ENCODE results near the gene SRRM3. TPM values are rescaled to one million over a fixed set of nuclear protein-coding genes. Genes with fewer than 3 reads are reported as not detected.
A peak's percentile ranks its signal among the peaks of the same experiment; 100 is the strongest.
"Not testable (repeated sequence)": the region's sequence is repeated elsewhere in the genome, so short reads cannot be mapped to it uniquely, and the experiment has no call there.

Gene SRRM3
- total RNA-seq, 1 donor from 2014 or later = 6.2 TPM

DNA sequence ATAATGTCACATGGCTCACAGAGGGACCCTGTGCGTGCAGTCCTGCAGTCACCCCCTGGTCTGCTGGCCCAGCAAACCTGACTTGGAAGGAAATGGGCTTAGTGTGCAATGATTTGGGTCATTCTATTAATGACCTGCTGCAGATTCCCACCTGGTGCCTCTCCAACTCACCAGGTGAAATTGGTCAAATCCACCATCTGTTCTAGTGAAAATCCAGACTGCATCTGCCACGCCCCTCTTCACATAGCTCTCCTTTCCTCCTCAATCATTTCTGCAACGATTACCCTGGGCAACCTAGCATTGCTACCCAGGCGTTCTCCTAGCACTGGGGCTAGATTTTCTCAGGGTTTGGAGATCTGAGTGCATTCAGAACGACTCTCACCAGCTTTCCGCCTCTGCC lies 29.4 kb downstream of the SRRM3 start:
- ATAC-seq = no peak

DNA sequence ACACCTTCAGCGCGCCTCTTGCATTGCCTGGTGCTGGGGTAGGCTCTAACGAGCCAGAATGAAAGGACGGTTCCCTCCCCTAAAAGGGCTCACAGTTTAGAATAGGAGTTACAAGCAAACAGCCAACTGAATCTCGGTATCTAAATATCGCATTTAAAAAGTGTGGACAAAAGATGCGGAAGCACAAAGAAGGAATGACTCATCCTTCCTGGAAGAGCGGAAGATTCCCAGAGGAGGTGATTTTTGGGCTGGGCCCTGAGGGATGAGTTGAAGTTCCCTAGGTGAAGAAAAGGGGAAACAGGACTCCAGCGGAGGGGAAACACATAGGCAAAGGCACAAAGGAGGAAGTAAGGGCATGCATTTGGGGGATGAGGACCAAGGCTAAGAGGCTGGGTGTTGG lies 29.9 kb downstream of the SRRM3 start:
- no peak for ATAC-seq

DNA sequence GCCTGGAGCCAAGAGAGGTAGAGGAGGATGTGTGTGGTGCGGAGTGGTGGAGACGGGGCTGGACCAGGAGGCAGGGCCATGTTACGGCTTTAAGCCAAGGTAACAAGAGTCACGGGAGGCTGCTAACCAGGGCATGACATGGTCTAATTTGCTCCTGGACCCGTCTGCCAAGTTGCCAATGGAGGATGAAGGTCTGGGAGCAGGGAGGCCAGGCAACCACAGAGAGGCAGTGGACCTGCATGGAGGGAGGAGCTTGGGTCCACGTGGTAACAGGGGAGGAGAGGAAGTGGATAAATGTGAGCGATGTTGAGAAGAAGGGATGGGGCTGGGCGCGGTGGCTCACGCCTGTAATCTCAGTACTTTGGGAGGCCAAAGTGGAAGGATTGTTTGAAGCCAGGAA lies 31.0 kb downstream of the SRRM3 start:
- ATAC-seq = no peak

DNA sequence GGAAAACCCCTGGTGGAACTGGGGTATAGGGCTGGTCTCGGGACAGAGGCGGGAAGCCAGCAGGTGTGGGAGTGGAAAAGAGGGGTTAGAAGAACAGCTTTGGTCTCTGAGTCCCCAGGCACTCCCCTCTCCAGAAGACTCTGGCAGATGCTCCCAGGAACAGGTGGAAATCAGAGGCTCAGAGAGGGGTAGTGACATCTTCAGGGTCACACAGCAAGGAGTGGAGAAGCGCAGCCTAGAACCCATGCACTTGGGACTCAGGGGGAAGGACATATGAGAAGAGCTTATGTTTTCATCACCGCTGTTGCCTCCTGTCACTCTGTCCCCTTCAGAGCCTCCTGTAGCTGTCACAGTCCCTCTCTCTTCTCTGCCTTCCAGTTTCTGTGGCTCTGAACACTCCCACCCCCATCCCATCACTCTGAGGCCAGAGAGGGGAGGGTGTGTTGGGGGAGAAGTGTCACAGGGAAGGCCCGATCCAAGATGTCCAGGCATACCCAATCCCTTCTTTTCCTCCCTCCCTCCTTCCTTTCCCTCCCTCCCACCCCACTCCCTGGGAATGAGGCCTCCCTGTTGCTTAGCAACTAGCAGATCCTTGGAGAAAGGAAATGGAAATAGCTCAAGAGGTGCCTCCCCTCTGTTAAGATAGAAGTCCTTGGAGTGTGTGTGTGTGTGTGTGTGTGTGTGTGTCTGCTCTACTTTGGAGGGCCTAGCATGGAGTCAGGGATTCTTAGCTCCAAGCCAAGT lies 32.0 kb downstream of the SRRM3 start:
- ATAC-seq = no peak

DNA sequence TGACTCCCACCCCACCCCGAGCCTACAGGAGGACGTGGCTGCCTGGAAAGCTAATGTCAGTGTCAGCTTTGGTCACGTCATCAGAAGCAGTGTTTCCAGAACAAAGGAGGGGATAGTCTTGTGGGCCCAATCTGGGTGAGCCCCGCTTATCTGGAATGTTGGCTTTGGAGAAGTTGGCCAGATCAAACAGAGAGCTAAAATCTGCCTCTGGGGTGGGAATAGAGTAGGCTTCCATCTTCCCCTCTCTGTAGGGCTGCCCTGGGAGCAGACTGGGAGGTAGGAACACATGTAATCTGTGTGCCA lies 32.5 kb downstream of the SRRM3 start:
- no peak for ATAC-seq

DNA sequence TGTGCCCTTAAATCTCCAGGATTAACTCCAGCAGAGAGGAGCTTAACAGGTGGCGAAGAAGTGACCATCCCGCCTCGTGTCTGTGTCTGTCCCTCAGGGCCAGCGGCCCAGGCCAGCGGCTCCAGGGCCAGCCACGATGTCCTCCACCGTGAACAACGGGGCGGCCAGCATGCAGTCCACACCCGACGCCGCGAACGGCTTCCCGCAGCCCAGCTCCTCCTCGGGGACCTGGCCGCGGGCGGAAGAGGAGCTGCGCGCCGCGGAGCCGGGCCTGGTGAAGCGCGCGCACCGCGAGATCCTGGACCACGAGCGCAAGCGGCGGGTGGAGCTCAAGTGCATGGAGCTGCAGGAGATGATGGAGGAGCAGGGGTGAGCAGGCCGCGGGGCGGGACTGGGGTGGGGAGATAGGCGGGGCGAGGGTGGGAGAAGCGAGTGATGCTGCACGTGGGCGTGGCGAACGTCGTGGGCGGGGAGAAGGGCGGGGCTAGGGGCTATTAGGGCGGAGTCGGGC lies 33.3 kb downstream of the SRRM3 start:
- peak; percentile 97 for ATAC-seq

DNA sequence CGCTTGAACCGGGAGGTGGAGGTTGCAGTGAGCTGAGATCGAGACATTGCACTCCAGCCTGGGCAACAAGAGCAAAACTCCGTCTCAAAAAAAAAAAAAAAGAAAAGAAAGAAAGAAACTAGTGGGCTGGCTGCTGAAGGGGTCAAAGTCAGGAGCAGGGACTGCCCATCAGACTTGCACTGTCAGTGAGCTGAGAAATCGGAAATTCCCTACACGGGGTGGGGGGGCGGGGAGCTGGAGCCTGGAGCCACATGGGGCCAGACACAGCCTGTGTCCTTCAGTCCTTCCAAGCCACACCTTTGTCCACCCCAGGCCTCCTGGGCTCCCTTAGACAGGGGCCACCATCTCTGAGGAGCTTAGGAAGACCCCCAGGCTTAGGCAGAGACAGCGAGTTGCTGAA lies 34.5 kb downstream of the SRRM3 start:
- no peak for ATAC-seq

DNA sequence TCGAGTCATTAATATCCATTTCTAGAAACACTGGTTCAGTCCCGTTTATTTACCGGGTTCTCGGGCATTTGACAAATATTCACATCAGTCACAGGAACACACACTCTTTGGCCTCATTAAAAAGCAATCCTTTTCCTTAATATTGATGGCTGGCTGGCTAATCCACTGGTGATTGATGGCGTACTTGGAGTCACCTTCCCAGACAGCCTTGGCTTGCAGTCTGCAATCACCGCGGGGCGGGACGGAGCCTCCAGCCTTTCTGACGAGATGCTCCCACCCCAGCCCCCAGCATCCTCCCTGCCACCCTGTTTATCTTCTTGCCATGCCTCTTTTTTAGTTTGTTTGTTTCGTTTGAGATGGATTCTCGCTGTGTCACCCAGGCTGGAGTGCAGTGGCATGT lies 36.6 kb downstream of the SRRM3 start:
- no peak for ATAC-seq

DNA sequence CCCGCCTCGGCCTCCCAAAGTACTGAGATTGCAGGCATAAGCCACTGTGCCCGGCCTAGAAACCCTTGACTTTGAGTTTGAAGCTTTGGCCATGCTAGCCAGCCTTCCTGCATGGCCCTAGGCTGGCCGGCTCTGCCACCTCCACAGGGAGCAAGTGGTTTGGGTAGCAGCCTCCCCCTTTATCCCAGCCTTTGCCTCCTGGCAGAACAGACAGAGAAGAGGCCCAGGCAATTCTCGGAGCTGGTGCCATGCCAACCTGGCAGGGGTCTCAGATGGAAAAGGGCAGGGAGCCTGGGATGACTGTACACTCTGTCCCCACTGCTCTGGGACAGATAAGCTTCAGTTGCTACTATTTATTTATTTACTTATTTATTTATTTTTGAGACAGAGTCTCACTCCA lies 39.4 kb downstream of the SRRM3 start:
- no peak for ATAC-seq

DNA sequence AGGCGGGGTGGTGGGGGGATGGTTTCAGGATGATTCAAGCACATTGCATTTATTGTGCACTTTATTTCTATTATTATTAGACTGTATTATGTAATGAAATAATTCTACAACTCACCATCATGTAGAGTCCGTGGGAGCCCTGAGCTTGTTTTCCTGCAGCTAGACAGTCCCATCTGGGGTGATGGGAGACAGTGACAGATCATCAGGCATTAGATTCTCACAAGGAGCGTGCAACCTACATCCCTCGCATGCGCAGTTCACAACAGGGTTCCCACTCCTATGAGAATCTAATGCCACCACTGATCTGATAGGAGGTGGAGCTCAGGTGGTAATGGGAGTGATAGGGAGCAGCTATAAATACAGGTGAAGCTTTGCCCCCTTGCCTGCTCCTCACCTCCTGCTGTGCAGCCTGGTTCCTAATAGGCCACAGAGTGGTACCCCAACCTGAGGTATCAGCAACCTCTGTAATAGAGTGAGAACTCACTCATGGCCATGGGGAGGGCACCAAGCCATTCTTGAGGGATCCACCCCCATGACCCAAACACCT lies 40.9 kb downstream of the SRRM3 start:
- ATAC-seq = not testable (repeated sequence)

DNA sequence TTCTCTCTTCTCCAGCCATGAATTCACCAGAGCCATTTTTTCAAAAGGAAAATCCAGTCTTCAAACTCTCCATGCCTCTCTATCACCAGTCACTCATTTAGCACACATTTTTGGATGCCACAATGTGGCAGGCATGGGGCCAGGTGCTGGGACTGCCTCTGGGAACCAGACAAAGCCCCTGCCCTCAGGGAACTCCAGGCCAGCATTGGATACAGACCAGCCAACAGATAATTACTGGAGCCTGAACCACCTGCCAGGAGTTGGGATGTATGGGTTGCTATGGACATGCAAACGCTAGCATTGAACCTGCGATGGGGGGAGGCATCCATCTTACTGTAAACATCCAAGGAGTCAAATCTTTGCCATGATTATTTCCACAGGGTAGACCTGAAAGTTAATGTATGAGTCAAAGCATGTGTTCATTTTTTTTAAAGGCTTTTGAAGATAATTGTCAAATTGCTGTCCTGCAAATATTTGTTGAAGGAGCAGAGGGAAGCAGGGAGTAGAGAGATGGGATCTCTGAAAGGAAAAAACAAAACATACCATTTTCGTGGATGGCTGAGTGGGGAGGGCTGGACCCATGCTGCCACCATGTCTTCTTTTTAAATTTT lies 43.2 kb downstream of the SRRM3 start:
- ATAC-seq = no peak

DNA sequence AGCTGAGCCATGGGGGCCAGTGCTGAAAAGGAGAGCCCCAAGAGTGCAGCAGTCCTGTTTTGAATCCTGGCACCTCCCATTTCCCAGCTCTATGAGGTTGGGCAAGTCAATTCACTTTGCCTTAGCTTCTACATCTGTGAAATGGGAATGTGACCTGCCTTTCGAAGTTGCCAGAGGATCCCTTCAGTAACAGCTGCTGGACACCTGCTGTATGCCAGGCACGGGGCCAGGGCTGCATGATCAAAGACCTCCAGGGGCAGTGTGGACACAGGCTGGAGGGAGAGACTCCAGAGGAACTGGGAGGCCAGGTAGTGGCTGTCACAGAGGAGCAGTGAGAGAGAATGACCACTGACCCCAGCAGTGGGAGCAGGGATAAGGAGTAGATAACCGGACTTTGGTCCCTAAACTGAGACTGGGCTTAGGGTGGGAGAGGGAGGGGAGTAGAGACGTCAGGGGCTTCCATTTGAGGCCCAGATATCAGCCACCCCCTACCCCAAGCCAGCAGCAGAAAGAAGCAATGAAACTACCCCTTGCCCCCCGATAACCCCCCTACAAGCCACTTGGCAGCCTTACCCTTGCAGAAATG lies 45.2 kb downstream of the SRRM3 start:
- ATAC-seq = no peak

DNA sequence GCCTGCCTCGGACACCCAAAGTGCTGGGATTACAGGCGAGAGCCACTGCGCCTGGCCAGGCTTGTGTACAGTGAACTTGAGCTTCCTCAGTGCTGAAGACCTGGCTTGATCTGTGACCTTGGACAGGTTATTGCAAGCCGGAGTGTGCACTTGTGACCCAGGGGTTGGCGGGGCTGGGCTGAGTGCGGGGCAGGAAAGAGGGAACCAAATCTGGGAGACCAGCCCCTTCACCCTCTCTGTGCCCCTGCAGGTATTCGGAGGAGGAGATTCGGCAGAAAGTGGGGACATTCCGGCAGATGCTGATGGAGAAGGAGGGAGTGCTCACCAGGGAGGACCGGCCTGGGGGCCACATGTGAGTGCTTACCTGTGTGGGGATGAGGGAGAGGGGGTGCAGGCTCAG lies 46.2 kb downstream of the SRRM3 start:
- ATAC-seq = no peak

DNA sequence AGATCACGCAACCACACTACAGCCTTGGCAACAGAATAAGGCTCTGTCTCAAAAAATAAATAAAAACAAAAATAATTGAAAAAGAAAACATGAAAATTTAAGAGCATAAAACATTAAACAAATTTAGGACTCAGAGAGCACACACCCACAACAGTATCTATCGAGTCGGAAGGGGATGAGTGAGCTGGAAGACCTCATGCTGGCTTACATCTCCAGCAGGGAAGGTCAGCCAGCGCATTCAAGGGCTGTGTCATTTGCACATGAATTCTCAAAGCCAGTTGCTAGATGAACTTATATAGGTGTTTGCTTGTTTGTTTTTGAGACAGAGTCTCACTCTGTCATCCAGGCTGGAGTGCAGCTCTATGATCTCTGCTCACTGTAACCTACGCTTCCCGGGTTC lies 50.3 kb downstream of the SRRM3 start:
- no peak for ATAC-seq

DNA sequence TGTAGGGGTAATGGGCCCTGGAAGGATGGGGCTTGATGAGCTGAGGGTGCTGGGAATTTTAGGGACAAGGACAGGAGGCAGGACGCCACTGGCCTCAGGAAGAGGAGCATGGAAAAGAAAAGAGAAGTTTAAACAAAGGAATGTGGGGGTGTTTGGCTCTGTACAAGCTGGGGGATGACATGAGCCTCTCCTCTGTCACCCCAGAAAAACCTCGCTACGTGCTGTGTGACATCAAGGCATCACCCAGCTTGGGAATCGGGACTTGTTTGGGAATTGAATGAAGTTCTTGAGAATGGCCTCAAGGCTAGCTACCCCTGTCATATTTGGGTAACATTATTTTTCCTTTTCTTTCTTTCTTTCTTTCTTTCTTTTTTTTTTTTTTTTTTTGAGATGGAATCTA lies 53.1 kb downstream of the SRRM3 start:
- ATAC-seq = no peak

DNA sequence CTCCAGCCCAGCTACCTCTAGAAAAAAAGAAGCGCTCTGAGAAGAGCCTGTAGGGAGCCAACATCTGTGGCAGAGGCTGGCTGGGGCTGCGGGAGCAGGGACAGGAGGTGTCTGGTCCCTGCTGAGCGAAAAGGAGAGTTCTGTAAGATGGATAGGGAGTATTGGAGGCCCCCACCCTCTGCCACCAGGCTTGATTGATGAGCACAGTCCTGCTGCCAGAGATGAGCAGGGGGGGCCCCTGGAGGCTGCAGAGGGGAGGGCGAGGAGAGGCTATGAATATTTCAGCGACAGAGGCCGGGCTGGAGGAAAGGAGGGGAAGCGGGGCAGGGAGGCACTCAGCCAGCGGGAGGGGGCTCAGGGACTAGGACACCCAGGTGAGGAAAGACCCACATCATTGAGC lies 56.3 kb downstream of the SRRM3 start:
- no peak for ATAC-seq

DNA sequence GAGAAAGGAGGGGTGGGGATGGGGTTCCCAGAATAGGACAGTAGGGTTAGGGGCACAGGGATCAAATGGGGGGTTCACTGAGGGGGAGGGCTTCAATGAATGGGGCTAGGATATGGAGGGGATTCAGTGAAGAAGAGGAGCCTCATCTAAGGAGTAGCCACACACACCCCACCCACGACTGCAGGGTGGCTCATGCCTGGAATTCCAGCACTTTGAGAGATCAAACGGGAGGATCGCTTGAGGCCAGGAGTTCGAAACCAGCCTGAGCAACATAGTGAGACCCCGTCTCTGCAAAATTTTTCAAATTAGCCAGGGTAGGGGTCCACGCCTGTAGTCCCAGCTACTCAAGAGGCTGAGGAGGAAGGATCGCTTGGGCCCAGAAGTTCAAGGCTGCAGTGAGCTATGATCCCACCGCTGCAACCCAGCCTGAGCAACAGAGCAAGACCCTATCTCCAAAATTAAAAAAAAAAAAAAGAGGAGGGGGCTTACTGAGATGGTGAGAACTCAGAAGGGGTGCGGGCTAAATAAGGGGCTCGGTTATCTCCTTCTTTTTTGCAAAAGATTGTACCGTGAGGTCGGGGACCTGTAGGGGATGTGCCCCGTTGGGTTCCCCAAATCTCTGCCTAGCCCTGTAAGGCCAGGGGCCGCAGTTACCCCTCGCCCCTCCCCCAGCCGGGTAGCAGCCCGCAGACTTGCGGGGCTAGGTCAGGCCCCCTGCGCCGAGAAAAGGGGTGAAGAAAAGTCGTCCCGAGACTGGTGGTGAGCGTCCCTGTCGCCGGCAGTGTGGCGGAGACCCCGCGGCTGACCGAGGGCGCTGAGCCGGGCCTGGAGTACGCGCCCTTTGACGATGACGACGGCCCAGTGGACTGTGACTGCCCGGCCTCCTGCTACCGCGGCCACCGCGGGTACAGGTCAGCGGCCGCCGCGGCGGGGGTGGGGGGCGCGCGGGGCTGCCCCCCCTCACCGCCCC lies 57.7 kb downstream of the SRRM3 start:
- no peak for ATAC-seq

DNA sequence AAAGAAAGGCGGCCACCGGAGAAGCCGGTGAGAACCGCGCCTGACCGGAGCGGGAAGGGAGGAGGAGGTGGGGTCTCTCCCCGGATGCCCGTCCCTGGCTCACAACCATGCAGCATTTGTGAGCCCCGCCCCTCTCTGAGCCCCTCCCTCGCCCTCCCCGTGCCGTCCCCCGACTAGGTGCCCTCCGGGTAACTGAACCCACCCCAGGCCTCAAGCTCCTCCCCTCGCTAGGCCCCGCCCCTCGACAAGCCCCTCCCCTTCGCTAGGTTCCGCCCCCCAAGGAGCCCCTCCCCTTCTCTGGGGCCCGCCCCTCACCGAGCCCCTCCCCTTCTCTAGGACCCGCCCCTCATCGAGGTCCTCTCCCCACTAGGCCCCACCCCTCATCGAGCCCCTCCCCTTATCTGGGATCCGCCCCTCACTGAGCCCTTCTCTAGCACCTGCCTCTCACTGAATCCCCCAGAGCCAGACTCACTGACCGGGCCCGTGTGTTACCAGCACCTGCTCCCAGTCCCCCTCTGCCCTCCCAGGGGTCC lies 58.5 kb downstream of the SRRM3 start:
- peak; percentile 47 for ATAC-seq

DNA sequence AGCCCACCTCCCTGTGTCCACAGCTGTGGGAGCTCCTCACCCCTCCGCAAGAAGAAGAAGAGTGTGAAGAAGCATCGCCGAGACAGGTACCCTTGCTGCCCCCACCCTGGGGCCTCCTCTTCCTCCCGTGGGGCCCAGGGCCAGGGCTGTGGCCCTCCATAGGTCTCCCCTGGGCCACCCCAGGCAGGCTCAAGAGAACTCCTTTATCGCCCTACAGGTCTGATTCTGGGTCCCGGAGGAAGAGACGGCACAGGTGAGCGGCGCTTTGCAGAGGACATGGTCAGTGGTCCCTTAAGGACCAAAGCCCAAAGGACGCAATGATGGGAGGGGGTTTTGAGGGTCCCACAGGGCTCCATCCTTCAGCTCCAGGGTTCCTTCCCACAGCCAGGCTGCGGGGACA lies 59.6 kb downstream of the SRRM3 start:
- ATAC-seq = no peak

DNA sequence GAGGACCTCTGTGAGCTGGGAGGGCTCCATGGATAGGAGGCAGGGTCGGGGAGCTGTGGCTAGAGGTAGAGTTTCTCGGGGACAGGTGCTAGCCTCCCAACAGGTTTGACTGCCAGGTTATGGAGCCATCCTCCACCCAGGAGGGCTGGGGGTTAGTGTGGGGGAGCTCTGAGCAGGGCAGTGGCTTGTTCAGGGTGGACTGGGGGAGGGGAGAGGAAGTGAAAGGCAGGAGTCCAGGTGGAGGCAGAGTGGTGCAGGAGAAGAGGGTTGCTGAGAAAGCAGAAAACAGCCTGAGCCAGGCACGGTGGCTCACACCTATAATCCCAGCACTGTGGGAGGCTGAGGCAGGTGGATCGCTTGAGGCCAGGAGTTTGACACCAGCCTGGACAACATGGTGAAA lies 60.2 kb downstream of the SRRM3 start:
- no peak for ATAC-seq

DNA sequence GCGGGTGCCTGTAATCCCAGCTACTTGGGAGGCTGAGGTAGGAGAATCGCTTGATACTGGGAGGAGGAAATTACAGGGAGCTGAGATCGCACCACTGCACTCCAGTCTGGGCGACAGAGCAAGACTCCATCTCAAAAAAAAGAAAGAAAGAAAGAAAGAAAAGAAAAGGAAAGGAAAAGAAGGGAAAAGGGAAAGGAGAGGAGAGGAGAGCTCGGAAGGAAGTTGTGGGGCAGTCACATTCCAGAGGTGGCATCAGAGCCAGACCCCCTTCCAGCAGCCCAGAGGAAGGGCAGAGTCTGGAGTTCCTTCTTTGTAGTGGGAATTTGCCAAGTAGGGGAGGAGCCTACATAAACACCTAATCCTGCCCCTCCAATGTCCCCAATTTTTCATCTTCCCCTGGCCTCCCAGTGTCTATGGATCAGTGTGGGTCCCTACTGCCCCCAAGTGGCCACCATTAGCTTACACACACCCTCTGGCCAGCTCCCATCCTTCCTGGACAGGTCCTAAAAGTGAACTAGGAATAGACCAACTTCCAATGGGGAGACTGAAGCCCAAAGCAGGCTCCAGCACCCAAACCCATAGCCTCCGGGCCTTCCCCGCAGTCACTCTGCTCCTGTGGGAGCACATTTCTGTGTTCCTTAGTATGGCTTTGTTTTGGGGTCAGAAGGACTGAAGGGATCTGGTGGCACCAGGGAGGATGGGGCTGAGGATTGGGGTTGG lies 61.1 kb downstream of the SRRM3 start:
- peak; percentile 77 for ATAC-seq

DNA sequence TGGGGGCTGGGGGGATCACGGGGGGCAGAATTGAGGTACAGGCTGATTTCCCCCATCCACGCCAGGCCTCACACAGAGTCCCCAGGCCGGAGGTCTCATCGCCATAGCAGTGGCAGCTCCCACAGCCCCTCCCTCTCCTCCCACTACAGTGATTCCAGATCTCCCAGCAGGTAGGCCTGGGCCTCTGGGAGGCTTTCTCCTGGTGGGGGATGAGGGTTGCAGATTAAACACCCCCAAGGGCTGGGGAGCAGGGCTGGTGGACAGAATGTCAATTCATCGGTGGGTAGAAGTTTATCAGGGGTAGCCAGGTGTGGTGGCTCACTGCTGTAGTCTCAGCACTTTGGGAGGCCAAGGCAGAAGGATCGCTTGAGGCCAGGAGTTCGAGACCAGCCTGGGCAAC lies 63.6 kb downstream of the SRRM3 start:
- no peak for ATAC-seq
